Upper lobe of left lung (tissue), 4 donors: ENCODE data around the gene ST3GAL6.

Experiments used
- EP300 ChIP-seq, 4 donors: sonication (generic); formaldehyde crosslinking; IDR thresholded peaks; one replicate each; pipeline ENCODE4 v1.5.1; 2017; ENCODE audit warnings: antibody characterized with exemption in 4 of 4, control low read depth in 2 of 4
- POLR2A ChIP-seq, 4 donors: fragments of 450-650 bp; IDR thresholded peaks; one replicate each; pipeline ENCODE4 v1.5.1; 2016 to 2017; ENCODE audit warnings: antibody characterized with exemption in 4 of 4, mild to moderate bottlenecking in 2 of 4
- POLR2AphosphoS5 ChIP-seq, 2 donors: sonication (generic); formaldehyde crosslinking; IDR thresholded peaks; one replicate each; pipeline ENCODE4 v1.5.1; 2017; ENCODE audit warnings: antibody characterized with exemption in 2 of 2
- TF ChIP-seq, protein P1 (sequence below), 6 experiments: fragments of 450-650 bp in 4 of 6; fragments of 200-600 bp in 2 of 6; sonication (generic) in 2 of 6; IDR thresholded peaks; one replicate each; pipeline ENCODE4 v1.5.1; 2016 to 2019; ENCODE audit warnings: antibody characterized with exemption in 6 of 6

- TF ChIP-seq, protein P1, sequence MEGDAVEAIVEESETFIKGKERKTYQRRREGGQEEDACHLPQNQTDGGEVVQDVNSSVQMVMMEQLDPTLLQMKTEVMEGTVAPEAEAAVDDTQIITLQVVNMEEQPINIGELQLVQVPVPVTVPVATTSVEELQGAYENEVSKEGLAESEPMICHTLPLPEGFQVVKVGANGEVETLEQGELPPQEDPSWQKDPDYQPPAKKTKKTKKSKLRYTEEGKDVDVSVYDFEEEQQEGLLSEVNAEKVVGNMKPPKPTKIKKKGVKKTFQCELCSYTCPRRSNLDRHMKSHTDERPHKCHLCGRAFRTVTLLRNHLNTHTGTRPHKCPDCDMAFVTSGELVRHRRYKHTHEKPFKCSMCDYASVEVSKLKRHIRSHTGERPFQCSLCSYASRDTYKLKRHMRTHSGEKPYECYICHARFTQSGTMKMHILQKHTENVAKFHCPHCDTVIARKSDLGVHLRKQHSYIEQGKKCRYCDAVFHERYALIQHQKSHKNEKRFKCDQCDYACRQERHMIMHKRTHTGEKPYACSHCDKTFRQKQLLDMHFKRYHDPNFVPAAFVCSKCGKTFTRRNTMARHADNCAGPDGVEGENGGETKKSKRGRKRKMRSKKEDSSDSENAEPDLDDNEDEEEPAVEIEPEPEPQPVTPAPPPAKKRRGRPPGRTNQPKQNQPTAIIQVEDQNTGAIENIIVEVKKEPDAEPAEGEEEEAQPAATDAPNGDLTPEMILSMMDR (IDR thresholded peaks at IDR 0.05), result no peak
- TF ChIP-seq POLR2A (IDR thresholded peaks at IDR 0.05) (no peak), POLR2AphosphoS5 (IDR thresholded peaks at IDR 0.05) (no peak), EP300 (IDR thresholded peaks at IDR 0.05) (no peak)
Measured at GRCh38 chr3:98798820-98799219, 35.7 kb downstream of the ST3GAL6 start.
